T-helper 22 cell (primary cell): ENCODE results near the gene ZNF544.

Source experiments
- DNase-seq: peaks from one replicate; pipeline ENCODE4 v3.0.0-alpha.2; 2020; ENCODE audit warnings: low read depth

Gene ZNF544

DNA sequence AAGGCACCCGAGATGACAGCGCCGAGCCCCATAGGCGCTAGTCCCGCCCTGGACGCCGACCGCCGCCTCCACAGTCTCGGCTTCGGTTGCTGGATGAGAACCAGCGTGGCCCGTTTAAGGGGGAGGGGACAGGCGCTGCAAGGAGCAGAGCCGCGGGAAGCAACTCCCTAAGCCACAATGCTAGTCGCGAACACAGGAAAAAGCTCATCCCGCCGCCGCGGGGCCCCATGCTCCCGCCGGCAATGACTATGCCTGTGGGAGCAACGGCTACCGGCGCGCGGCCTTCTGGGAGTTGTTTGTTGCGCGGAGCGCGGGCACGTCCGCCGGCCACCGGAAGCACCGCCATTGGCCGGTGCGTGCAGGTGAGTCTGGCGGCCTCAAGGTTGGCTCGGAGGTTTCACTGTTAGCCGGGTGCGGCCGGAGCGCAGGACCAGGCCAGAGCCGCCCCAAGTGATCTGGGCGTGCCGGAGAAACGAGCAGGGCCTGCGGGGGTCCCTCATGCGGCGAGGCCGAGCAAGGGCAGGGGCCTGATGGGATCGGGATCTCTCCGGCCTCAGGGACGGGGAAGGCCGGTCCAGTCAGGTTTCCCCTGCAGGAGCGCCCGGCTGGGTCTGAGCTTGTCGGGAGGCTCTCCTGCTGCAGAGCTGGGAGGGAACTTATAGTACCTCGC, at the start of gene ZNF544:
Gene ZNF544, plus strand, starts transcription at position 330 of the 670 bp plus-strand sequence. CDS start 15,110 bp downstream, outside the sequence.
- DNase-seq, result peak; percentile 4

DNA sequence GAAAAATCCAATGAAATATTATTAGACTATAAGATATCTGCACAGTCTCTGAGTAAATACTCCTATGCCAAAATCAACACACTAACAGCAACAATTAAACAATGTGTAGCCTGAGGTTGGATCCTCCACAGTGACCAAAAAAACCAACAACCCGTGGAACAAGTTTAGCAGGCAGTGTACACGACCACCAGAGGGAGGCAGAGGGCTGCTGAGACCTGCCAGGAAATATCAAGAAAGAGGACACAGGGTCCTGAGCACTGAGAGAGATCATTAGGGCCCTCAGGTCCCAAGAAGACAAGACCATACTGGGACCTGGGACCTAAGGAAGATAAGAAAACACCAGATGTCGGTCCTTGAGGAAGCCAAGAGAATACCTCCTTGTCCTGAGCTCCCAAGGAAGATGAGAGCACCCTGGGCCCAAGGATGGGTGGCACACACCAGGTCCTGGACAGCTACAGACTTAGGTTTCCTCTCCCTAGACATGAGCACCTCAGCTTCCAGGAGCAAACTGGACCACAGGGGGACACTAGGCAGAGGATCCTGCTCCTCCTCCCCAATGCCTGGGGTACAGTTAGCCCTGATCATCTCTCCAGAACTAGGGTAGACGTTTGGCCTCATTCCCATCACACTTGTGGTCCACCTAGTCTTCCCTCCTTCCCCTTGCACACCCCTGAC, 46.7 kb upstream of the ZNF544 start:
- no peak for DNase-seq

DNA sequence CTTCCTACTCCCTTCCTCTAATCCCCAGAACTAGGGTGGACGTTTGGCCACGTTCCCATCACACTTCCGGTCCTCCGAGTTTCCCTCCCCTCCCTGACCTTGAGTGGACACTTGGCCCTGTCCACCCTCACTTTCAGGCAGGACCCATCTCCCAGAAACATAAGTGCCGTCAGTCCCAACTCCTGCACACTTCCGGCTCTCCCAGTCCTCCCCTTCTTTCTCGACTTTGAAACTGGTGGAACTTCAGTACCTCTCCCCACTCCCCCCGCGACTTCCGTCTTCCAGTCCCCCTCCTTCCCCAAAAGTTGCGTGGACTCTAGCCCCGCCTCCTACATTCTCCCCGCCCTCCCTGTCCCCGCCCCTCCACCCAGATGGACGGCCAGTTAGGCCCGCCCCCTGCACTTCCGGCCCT, 46.1 kb upstream of the ZNF544 start:
- peak; percentile 73 for DNase-seq

DNA sequence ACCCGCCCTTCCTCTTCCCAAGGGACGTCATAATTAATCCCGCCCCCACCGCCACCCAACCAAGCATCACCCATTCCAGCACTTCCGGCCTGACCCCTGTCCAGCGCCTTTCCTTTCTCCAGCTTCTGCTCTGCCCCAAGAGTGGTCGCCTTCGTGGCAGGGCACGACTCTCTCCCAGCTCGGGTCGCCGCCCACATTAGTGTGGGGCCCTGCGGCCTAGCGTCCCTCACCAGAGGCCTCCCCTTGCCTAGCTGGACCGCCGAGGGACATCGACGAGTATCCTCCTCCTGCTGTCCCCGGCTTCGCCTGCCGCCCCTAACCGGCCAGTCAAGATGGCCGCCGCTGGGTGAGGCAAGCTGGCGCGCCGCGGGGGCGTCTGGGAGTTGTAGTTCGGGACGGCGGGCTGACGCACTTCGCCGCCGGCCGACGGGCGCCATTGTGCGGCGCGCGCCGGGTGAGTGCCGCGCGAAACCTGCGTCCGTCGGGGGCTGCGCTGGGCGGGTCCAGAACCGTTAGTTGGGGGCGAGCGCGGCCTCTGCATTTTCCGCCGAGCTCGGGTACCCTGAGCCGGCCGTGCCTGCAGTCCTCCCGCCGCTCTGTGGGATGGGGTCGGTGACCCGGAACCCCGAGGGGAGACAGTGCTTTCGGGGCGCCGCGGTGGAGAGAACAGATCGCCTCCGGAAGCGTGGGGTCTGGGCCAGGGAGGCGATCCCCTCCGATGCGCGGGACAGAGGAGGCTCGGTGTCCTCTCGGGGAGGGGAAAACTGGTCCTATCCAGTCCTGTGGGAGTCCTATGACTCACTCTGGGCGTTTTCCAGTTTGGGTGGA, 45.5 kb upstream of the ZNF544 start, which contains the start of gene ZNF274:
Gene ZNF274, plus strand, starts transcription at position 73 of the 828 bp plus-strand sequence. CDS start 905 bp downstream, outside the sequence.
- DNase-seq, result peak; percentile 82

DNA sequence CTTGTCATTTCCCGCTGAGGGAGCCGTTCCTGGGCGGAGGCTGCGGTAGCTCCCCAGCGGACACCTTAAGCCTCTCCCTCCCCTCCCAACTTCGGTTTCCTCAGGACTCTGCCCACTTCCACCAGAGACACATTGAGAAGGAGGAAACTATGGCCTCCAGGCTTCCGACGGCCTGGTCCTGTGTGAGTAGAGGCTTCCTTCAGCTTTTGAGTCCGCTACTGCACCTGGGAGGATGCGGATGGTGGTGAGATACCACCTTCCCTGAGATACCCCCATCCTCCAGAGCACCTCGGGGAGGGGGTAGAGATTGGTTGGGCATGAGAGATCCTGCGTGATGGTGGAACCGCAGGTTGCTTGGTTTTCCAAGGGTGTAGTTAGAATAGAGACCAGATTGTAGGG, 44.9 kb upstream of the ZNF544 start:
- DNase-seq, result no peak

DNA sequence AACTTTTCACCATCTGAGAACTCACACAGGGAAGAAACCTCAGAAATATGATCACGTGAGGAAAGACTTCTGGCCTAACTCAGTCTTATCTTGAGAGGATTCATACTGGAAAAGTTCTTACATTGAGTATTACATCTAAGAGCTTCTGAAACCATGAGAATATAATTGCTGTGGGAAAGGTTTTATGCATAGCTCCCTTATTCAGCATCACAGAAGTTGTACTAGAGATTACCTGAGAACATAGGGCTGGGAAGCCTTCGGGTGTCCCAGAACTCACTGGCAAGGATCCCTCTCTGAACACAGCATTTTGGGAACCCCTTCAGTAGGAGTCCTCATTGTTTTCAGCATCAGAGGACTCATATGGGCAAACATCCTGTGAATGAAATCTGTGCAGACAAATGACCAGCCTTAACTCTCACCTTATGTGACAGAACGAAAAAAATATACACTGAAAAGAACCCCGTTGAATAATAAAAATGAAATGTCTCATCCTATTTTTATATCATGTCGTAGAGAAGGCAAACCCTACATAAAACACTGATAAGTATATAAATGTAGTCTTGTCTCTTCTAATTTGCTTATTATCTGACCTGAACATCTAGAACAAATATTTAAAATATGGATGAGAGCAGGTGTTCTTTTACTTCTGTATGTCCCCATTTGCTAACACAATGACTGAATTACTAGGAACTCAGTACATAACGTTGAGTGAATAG, 31.7 kb upstream of the ZNF544 start:
- no peak for DNase-seq

DNA sequence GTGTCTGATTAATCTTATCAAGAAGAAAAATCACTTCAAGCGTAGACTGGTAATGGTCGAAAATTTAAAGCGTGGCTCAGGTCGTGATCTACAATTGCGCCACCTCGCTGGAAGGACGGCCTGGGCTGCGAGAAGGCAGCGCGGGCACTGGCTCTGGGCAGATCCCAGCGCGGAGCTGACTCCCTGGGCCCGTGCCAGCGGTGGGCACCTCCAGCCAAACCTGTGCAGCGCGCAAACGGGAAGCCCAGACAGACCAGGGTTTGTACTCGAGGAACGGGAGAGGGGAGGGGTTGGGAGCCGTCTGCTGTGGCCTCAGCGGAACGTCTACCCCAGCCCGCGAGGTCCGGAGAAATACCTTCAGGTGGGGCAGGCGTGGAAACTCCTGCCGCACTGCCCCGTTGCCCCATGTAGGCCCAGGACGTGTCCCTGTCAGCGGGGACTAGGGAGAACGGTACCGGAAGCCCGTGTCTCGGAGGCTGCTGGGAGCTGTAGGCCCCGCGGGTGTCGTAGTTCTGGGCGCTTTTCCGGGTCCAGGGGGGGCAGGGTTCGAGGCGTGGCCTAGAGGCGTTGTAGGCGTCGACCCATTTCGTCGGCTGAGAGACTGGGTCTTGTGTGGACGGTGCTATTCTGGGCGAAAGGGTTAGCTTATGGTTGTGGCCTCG, 24.8 kb upstream of the ZNF544 start:
- no peak for DNase-seq

DNA sequence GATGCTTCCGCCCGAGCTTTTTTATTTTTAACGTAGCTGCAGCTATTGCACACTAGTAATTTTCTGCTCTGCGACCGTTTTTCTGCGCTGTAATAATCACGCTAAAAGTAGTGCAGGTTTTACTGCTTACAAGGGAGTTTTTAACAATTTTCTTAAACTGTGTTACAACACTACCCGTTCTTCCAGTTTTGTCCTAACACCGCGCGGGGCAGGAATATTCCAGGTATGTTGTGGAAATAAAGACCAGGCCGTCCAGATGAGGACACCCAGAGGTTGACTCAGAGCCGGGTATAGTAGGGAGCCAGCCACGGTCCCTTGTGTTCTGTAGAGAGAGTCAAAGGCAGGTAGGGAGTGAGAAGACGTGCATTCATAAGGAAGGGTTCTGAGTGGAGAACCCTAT, 24.1 kb upstream of the ZNF544 start:
- no peak for DNase-seq

DNA sequence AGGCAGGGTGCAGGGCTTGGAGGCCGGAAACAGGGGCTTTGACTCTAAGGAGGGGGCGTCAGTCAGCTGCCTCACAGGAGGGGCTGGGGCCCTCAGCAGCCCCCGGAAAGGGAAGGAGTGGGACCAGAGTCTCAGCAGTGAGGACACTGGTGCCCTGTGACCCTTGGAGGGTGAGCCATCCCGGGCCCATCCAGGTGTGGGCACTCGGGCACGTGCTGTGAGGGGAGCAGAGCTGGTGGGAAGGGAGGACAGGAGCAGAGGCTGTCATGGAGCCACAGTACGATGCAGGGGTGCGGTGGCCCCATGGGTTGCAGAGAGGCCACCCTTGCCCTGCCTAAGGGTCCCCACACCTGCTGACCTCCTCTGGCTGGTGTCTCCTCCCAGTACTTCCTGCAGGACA, 19.1 kb upstream of the ZNF544 start:
- no peak for DNase-seq

DNA sequence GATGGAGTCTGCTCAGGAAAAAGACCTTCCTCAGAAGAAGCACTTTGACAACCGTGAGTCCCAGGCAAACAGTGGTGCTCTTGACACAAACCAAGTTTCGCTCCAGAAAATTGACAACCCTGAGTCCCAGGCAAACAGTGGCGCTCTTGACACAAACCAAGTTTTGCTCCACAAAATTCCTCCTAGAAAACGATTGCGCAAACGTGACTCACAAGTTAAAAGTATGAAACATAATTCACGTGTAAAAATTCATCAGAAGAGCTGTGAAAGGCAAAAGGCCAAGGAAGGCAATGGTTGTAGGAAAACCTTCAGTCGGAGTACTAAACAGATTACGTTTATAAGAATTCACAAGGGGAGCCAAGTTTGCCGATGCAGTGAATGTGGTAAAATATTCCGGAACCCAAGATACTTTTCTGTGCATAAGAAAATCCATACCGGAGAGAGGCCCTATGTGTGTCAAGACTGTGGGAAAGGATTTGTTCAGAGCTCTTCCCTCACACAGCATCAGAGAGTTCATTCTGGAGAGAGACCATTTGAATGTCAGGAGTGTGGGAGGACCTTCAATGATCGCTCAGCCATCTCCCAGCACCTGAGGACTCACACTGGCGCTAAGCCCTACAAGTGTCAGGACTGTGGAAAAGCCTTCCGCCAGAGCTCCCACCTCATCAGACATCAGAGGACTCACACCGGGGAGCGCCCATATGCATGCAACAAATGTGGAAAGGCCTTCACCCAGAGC, 16.2 kb upstream of the ZNF544 start:
- no peak for DNase-seq

DNA sequence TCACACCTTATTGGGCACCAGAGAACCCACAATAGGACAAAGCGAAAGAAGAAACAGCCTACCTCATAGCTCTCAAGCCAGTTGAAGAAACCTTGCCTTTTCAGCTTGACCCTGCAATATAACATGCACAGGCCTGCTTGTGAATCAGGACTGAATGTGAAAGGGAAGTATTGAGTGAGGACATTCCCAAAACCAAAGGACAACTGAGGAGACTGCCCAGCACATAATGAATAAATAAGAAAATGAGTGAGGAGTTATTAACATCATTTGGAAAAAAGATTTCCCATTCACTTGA, 15.7 kb upstream of the ZNF544 start:
- no peak for DNase-seq

DNA sequence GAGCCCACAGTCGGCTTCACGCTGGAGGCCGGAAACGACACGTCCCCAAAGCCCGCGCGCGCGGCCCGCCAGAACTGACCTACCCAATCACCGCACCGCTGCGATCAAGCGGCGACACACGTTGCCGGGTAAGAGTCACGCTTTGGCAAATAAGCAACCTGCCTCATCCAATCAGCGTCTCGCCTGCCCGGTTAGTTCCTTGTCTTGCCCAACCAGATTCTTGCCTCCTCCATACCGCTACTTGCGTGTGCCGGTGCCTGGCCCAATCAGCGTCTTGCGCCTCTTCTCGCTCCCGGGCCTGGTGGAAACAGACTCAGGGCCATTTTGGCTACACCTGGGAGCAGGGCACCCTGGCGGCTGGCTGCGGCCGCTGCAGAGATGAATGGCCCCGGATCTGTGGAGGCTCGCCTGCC, 11.6 kb upstream of the ZNF544 start:
- no peak for DNase-seq

DNA sequence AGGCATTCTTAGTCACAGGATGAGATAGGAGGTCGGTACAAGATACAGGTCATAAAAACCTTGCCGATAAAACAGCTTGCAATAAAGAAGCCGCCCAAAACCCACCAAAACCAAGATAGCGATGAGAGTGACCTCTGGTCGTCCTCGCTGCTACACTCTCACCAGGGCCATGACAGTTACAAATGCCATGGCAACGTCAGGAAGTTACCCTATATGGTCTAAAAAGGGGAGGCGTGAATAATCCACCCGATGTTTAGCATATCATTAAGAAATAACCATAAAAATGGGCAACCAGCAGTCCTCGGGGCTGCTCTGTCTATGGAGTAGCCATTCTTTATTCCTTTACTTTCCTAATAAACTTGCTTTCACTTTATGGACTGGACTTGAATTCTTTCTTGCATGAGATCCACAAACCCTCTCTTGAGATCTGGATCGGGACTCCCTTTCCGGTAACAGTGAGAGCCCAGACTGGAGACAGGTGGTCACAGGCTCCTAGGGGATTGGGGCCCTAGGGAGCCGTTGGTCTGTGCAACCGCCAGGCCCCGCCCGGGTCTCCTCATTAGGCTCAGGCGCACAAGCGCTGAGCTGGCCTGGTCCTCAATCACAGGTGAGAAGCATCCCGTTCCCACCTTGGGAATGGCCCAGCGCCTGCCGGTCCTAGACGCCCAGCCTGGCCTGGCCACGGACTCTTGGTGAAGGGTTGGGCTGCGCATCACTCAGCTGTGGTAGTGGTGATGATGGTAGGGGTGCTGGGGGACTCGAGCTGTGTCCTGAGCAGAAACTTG, 10.9 kb upstream of the ZNF544 start:
- DNase-seq, result no peak

DNA sequence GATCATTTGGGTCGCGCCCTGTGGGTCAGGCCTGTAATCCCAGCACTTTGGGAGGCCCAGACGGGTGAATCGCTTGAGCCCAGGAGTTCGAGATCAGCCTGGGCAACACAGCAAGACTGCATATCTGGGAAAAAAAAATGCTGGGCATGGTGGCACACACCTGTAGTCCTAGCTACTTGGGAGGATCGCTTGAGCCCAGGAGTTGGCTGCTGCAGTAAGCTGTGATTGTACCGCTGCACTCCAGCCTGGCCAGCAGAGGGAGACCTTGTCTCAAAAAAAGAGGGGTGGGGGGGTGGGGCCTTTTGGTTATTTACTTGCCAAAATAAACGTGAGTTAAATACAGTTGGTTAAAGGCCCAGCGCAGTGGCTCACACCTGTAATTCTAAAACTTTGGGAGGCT, 9.8 kb upstream of the ZNF544 start:
- DNase-seq, result no peak

DNA sequence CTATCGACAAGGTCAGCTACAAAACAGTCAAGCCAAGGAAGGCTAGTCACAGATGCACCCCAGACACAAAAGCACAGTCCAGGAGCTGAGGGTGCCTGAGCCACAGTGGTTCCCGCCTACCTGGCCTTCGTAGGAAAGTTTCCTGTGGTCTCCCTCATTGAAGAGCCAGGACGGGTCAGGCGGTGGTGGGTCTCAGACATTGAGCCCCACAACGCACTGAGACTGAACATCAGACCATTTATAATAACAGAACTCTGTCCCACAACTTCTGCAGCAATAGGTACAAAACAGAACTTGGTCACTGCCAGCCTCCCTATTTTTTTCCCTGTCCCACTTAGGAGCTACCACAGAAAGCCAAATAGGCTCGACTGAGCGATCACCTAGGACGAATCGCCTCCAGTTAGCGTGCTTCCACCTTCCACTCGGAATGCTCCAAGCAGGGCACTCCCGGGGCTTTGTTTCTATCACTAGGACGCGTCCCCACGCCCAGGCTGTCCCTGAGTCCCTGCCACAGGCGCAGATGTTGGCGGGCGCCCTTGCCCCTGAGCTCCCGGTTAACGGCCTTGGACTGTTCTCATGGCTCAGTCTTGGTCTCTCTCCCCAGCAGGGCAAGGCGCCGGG, 640 bp upstream of the ZNF544 start:
- DNase-seq, result no peak

DNA sequence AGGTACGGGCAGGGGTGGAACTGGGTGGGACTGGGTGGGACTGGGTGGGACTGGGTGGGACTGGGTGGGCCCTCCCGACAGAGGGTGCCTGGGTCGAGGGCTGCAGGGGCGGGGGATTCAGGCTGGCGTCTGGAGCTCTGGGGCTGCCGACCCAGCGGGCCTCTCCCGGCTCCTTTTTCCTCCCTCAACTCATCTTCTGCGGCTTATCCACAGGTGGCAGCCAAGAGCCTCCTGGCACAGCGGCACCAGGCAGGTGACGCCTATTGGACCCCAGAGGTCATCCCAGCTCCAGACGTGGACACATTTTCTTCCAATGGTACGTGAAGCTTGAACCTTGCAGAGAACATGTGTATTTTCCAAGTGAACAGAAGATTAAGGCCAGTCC, 533 bp downstream of the ZNF544 start:
- DNase-seq, result no peak

DNA sequence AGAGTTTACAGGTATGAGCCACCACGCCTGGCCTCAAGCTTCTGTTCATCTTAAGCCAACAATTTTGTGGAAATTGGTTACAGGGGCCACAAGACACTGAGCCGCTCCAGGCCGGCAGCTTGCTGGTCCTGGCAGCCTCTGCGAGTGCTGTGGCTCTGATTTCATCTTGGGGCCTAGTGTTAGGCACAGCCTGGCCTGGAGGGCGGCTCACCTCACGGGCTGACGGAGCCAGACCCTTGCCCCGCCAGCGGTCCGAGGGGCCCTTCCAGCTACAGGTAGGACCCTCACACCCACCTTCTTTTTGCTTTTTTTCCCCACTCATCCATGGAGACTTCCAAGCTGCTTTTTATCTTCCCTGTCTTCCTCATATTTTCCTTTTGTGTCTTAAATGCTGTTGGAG, 8.6 kb downstream of the ZNF544 start:
- DNase-seq, result no peak

DNA sequence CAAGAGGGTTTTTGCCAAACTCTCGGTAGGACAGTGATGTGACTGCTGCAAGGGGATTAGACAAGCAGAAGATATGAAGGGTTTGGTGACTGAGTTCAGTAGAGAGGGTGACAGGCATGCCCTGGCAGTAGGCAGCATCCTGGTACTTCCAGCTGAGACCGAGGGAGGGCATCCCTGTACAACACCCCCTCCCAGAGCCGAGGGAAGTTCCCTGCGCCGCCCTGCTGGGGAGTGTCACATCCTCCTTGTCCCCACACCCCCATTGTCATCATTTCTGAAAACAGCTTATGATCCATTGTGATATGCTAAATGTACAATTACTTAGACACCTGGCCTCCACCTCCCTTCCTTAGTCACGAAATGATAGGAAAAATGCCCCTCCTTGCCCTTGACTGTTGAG, 14.6 kb downstream of the ZNF544 start:
- DNase-seq, result no peak

DNA sequence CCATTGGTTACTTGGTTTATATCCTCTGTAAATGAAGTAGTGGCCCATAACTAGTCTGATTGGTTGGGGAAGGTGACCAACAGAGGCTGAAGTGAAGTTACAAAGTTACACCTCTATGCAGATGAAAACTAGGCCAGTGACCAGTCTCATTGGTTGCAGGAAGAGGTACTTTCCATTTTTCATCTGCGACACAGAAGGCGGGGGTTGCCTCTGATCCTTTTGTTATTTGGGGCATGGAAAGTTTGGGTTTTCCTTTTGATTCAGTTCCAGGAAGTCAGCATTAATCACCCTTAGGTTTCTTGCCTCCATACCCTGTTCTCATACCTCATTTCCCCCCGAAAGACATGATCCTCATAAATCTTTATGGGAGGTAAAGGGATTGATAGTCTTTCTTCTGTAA, 20.2 kb downstream of the ZNF544 start:
- no peak for DNase-seq

DNA sequence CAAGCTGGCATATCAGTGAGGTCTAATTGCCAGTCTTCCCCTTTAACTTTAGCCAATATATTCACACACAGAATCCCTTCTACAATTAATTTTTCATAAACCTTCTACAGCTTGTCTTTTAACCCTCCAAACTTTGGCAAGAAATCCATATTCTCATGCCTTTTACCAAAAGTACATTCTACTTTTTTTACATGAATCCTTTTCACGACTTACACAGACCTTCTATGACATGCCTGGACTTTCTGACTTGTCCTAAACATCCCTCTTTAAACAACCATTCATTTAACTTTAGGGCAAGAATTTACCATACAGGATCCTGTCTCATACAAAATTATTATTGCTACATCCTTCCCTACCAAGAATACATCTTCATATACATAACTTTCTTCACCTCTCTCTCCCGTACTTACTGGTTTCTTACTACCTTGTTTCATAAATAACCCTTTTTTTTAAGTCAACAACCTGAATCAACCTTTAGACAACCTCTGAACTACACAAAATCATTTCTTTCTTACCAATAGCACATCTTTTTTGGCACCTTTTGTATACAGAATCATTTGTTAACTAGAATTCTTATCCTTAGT, 23.5 kb downstream of the ZNF544 start:
- no peak for DNase-seq
